Activated CD4-positive, alpha-beta T cell treated with anti-CD3 and anti-CD28 coated beads, Interleukin-2, amount 50 U/mL, for 48 hours (primary cell): ENCODE measurements around the gene POLDIP3.
"Not testable (repeated sequence)": the region's sequence is repeated elsewhere in the genome, so short reads cannot be mapped to it uniquely, and the experiment has no call there.

ENCODE experiments used
- DNase-seq, 2 experiments: peaks; one replicate each; pipeline ENCODE4 v3.0.0-alpha.2; 2020

The POLDIP3 gene

DNA sequence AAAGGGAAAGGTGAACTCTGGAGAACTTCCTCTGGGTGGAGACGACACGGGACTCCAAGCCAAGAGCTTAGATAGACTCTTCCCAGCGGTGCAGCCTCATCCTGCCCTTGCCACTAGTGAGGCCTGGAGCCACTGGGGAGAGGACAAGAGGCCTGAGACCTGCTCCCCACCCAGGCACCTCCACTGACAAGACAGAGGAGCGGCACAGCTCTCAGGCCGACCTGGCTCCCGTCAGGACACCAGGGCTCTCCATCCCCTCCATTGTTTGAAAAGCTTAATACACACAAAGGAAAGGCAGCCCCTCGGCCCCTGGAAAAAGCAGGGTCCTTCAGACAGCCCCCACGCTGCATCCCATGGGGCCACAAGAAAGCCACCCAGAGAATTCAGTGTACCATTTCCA is 29.6 kb downstream of the POLDIP3 start:
- DNase-seq: no peak

GRCh38 chr22:42584364-42584940 is 30.2 kb downstream of the POLDIP3 start:
- no peak for DNase-seq

- DNase-seq: no peak
Measured at GRCh38 chr22:42582987-42583386, 31.7 kb downstream of the POLDIP3 start.

DNA sequence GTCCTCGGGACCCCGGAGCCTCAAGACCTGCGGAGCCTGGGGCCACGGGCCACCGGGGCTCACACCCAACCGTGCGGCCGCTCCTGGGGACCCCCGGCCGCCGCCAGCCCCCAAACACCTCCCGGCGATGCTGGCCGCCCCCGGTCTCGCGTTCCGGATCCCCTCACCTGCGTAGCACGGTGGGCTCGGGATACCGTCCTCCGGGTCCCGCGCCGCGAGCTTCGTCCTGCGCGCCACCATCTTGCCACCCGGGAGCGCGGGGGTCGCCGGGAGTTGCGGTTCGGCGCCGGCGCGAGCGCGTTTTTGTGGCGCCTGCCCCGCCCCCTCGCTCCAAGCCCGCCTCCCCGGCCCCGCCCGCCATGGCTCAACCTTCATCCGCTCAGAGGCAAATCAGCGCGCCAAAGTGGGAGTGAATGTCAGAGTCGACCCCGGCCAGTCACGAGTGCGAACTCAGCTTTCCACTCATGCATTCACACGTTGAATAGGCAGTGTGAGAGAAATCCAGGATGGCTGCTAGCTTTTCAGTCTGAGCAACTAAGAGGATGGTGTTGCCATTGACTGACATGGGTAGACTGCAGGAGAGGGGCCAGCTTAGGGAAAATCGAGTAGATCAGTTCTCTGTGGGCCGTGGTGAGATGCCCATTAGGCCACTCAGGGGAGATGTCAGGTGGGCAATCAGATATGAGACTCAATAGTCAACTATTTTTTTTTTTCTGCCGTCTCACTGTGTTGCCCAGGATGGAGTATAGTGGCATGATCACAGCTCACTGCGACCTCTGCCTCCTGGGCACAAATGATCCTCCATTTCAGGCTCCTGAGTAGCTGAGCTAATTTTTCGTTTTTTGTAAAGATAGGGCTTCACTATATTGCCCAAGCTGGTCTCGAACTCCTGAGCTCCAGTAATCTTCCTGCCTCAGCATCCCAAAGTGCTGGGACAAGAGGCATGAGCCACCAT is 32.6 kb downstream of the POLDIP3 start:
- DNase-seq: peak; percentile 87 to 89

GRCh38 chr22:42581194-42581761 is 33.4 kb downstream of the POLDIP3 start:
- not testable (repeated sequence) for DNase-seq

DNA sequence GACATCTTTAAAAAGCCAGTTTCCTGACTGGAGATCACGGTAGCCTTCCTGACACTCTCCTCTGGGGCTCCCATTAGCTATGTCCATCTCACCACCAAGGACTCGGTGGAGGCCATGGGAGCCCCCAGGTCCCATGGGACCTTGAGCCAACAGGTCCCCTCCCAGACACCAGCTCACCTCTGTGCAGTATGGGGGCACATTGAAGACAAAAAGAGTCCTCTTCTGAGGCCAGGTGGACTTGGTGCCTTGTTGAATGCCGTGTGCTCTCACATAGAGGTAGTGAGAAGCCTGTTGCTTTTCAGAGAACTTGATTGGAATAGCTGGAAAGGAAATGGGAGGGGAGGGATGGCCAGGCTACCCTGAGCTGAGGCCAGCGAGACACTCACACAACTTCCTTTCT is 34.6 kb downstream of the POLDIP3 start:
- not testable (repeated sequence) for DNase-seq

GRCh38 chr22:42577623-42578240 is 37.0 kb downstream of the POLDIP3 start:
- DNase-seq: no peak

DNA sequence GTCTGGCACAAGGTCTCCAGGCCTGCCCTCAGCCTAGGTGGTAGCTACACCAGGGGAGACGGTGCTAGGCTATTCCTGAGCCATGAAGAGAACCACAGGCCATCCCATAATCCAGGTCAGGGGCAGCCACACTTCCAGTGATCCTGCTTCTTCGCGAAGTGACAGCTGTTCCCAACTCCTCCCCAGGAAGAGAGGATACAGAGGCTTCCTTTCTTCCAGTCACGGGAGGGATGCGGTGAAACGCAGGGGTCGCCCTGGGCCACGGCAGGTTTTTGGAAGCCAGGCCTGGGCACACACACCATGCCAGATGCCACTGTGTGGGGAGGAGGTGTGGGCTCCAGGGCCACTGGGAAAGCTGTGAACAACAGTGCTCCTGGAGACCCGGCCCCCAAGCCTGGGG is 37.5 kb downstream of the POLDIP3 start:
- not testable (repeated sequence) for DNase-seq

DNA sequence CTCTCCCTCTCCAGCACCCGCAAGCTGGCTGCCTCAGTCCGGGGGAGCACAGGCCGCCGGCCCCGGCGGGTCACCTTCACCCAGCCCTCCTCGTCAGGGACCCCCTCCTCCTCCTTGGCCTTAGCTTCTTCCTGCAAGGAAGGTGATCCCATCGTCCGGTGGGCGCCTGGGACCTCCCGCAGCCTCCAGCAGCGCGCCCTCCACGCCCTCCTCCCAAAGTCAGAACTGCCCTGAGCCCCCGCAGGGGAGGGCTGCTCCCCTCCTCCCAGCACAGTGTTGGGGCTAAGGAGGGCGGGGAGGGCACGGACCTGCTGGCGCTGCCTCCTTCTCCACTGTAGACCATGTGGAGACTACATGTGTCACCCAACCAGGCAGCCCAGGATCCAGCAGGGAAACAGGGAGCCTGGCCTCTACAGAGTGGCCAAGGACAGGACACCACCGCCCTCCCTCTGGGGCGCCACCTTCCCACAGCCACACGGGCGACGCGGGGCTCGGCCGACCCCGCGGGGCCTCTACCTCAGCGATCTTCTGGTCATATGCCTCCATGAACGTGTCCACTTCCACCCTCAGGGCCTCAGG is 38.6 kb downstream of the POLDIP3 start:
- DNase-seq: not testable (repeated sequence)

DNA sequence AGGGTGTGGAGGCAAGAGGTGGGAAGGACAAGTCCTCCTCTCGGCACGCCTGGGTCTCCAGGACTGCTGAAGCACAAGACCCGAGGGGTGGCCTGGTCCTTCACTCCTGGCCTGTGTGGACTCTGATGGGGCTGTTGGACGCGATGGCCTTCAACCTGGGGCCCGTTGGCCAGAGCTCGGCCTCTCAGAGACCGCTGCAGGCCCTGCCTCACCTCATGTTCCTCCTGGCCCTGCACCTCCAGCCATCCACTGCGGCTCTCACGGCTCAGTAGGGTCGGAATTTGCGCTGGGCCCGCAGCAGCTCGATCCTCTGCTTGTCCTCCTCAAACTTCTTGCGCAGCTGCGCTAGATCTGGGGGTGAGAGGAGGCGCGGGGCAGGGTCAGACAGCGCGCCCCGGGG is 40.2 kb downstream of the POLDIP3 start:
- not testable (repeated sequence) for DNase-seq

- DNase-seq: not testable (repeated sequence)
Measured at GRCh38 chr22:42574046-42574445, 40.6 kb downstream of the POLDIP3 start.

DNA sequence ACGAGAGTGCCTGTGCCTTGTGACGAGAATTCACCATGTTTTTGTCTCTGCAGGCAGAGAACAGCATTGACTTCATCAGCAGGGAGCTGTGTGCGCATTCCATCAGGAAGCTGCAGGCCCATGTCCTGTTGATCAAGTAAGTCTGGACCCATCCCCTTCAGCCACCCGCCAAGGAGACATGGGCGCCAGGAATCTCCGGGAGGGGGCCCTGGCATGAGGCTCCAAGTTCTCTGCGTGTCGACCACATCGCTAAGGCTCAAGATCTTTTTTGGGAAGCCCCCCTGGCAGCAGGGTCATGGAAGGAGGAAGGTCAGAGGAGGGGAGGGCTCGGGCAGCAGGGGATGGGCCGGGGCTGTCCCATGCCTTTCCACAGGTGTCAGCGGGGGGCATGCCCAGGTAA is 43.6 kb downstream of the POLDIP3 start:
- not testable (repeated sequence) for DNase-seq

GRCh38 chr22:42570580-42570979 is 44.1 kb downstream of the POLDIP3 start:
- DNase-seq: not testable (repeated sequence)

- not testable (repeated sequence) for DNase-seq
Measured at GRCh38 chr22:42567950-42568349, 46.7 kb downstream of the POLDIP3 start.

DNA sequence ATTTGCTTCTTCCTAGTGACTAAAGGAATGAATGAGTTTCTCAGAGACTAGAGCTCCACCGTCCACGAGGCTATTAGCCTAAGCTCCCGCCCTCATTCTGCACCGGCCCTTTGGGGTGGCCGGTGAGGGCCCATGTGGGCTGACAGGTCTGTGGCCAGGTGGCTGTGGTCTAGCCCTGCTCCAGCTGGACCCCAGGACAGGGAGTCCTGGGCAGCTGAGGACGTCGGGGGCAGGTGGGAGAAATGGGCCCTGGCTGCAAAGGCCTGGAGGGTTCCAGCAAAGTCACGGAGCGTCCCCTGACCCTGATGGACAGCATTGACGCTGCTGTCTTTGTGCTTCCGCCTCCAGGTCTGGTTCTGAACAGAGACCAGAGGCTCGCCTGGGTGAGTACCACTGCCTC is 48.7 kb downstream of the POLDIP3 start:
- DNase-seq: no peak

GRCh38 chr22:42564699-42565098 is 50.0 kb downstream of the POLDIP3 start:
- DNase-seq: no peak

DNA sequence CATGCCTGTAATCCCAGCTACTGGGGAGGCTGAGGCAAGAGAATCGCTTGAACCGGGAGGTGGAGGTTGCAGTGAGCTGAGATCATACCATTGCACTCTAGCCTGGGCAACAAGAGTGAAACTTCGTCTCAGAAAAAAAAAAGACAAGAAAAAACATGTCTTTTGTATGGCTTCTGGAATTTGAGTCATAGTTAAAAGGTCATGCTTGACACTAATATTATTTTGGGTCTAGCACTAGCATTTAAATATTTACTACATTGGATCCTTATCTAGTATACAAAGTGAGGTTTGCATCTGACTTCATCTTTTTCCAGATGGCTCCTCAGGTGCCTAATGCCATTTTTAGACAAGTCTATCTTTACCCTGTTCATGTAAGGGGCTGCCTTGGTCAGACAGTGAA is 50.7 kb downstream of the POLDIP3 start:
- DNase-seq: not testable (repeated sequence)

DNA sequence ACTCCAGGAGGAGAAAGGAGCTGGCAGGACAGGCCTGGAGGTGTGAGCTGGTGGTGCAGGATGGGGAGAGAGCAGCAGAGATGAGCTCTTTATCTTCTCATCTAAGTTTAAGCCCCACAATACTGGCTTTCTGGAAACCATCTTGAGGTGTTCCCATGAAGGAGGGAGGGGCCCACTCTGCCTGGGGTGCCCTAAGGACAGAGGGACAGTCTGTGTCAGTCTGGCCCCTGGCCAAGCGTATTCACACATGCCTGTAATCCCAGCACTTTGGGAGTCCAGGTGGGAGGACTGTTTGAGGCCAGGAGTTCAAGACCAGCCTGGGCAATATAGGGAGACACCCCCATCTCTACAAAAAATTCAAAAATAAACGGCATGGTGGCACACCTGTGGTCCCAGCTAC is 52.0 kb downstream of the POLDIP3 start:
- DNase-seq: no peak

DNA sequence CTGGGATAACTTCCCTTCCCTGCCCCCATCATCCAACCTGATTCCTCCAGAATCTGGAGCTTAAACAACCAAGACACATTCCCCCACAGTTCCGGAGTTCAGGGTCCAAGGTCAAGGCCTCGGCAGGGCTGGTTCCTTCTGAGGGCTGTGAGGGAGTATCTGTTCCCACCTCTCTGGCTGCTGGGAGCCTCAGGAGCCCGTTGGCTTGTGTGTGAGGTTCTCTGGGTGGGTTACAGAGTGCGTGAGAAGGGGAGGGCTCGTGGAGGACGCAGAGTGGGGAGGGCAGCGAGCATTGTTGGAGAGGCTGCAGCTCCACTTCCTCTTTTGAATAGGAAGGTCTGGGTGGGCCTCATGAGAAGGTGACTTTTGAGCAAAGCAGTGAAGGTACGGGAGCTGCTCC is 52.4 kb downstream of the POLDIP3 start:
- DNase-seq: no peak

DNA sequence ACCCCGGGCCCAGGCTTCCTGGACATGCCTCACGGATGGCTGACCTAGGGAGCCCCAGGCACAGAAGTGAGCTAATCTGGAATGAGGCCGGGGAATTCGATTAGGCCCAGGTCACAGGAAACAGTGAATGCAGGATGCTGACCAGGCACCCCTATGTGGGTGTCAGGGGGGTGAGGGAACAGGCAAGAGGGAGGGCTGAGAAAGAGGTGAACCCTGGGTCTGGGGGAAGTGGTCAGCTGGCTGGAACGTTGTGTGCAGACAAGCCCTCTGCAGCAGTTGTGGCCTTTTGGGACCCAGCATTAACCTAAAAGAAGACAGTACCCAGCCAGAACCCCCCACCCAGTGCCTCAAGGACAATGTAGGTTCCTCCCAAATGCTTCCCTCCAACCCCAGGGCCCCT is 52.8 kb downstream of the POLDIP3 start:
- no peak for DNase-seq

GRCh38 chr22:42560781-42561180 is 53.9 kb downstream of the POLDIP3 start:
- no peak for DNase-seq

DNA sequence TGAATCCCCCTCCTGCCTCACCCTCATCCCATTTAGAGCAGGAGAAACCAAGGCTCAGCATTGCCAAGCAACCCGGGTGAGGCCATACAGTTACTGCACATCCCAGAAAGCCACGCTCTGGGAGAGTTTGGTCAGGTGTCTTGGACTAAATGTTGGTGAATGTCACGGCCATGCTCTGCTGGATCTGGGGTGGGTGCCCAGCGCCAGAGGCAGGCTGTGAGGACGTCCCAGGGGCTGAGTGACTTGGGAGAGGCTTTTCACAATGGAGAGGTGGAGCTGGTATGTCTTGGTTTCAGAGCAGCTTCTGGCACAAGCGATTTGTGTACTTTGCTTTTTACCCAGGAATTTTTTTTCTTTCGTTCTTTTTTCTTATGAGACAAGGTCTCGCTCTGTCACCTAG is 54.3 kb downstream of the POLDIP3 start:
- no peak for DNase-seq
